Gastroesophageal sphincter (tissue), 3 donors: ENCODE data around the gene GTF2F2.

Experiments
- EP300 ChIP-seq: sonication (generic); formaldehyde crosslinking; IDR thresholded peaks from one replicate; pipeline ENCODE4 v1.6.1; 2017; ENCODE audit warnings: antibody characterized with exemption, mild to moderate bottlenecking
- POLR2A ChIP-seq, 2 donors: fragments of 450-650 bp; IDR thresholded peaks; one replicate each; pipeline ENCODE4 v1.6.1; 2017; ENCODE audit warnings: antibody characterized with exemption in 2 of 2, mild to moderate bottlenecking in 2 of 2, moderate library complexity in 1 of 2
- POLR2AphosphoS5 ChIP-seq: sonication (generic); formaldehyde crosslinking; IDR thresholded peaks from one replicate; pipeline ENCODE4 v1.6.1; 2017; ENCODE audit warnings: antibody characterized with exemption
- TF ChIP-seq, protein P1 (sequence below), 4 experiments: fragments of 200-600 bp in 2 of 4; fragments of 450-650 bp in 2 of 4; sonication (generic) in 1 of 4; IDR thresholded peaks; one replicate each; pipeline ENCODE4 v1.5.1; 2017 to 2019; ENCODE audit warnings: antibody characterized with exemption in 4 of 4, mild to moderate bottlenecking in 2 of 4, moderate library complexity in 2 of 4

DNA sequence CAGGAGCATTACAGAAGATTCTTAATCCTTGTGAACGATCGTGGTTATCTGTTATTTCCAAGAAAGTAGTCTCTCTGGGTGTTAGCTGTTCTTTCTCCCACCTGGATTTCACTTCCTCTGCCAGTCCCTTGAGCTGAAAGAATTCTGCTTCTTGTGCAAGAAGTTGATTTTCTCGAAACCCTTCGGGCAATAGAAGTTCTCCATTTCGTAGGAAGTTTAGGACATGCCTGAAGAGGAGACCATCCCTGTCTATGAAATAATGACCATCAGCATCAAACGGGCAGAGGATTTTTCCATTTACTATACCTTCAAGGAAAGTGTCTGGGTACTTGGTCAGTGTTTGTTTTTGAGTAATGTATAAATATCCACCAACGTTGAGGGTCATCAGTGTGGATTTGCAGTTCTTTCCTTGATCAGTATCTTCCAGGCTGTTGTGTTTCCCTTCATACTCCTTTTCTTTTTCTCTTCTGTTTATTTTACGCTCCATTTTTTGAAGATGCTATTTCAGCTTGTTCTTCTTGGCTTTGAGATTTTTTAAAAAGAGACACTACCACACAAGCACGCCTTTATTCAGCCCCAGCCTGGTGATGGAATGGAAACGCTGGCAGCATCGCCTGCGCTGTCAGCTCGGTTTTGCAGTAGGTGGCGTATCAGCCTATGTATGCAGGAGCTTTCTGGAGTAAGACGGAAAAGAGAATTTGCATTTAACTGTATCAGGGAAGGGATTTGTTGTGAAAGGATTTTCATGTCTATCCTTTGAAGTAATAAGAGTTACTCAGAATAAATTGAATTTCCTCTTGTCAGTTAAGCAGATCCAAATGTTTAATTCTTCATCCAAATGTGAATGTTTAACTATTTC lies 74.0 kb downstream of the GTF2F2 start:
- TF ChIP-seq POLR2A (IDR thresholded peaks at IDR 0.05) (no peak), EP300 (no peak), POLR2AphosphoS5 (no peak)
- TF ChIP-seq, protein P1, sequence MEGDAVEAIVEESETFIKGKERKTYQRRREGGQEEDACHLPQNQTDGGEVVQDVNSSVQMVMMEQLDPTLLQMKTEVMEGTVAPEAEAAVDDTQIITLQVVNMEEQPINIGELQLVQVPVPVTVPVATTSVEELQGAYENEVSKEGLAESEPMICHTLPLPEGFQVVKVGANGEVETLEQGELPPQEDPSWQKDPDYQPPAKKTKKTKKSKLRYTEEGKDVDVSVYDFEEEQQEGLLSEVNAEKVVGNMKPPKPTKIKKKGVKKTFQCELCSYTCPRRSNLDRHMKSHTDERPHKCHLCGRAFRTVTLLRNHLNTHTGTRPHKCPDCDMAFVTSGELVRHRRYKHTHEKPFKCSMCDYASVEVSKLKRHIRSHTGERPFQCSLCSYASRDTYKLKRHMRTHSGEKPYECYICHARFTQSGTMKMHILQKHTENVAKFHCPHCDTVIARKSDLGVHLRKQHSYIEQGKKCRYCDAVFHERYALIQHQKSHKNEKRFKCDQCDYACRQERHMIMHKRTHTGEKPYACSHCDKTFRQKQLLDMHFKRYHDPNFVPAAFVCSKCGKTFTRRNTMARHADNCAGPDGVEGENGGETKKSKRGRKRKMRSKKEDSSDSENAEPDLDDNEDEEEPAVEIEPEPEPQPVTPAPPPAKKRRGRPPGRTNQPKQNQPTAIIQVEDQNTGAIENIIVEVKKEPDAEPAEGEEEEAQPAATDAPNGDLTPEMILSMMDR (IDR thresholded peaks at IDR 0.05), result peak; percentile 15 to 66 (median 51)
